Measurements from ENCODE around the gene CREBBP.

Gene CREBBP

GRCh38 chr16:3752984-3753383, 127.5 kb downstream of the CREBBP start:
- peak in 1 of 3 donors; percentile 11 for DNase-seq
- Histone ChIP-seq H3K4me1 (ENCODE audit: control extremely low read depth in 1 of 4, control insufficient read depth in 4 of 4, insufficient read depth in 4 of 4, low read length in 3 of 4) (no peaks in the 10 kb centered on the region), H3K36me3 (ENCODE audit: control insufficient read depth in 4 of 4, insufficient read depth in 4 of 4, low read length in 3 of 4) (peaks cover 24 to 71% (median 45%) of the 10 kb centered on the region in 4 experiments), H3K9me3 (ENCODE audit: control extremely low read depth in 1 of 5, control insufficient read depth in 4 of 5, insufficient read depth in 2 of 5, low read depth in 1 of 5, low read length in 4 of 5) (no peaks in the 10 kb centered on the region), H3K27ac (ENCODE audit: insufficient read depth in 1 of 2, low read depth in 1 of 2, low read length in 2 of 2, poor library complexity in 1 of 2, severe bottlenecking in 2 of 2) (no peak overlapping the region), H3K4me3 (ENCODE audit: control insufficient read depth in 1 of 7, extremely low read depth in 1 of 7, insufficient read depth in 4 of 7, low read depth in 2 of 7, low read length in 6 of 7) (no peak overlapping the region), H3K27me3 (replicated peaks in 2 of 5; ENCODE audit: control insufficient read depth in 4 of 5, insufficient read depth in 5 of 5, low read length in 4 of 5) (no peaks in the 10 kb centered on the region)
- ChIA-PET POLR2A (no interaction called here), CTCF (no interaction called here)
- 97% methylated on average over 15 of the region's 15 CpGs for WGBS (ENCODE audit: insufficient coverage)

GRCh38 chr16:3751878-3752277, 128.6 kb downstream of the CREBBP start:
- ChIA-PET POLR2A (no interaction called here), CTCF (no interaction called here)
- H3K4me3 ChIP-seq (ENCODE audit: control insufficient read depth in 1 of 7, extremely low read depth in 1 of 7, insufficient read depth in 4 of 7, low read depth in 2 of 7, low read length in 6 of 7), result no peak overlapping the region
- no peaks in the 10 kb centered on the region for H3K27me3 ChIP-seq (replicated peaks in 2 of 5; ENCODE audit: control insufficient read depth in 4 of 5, insufficient read depth in 5 of 5, low read length in 4 of 5)
- H3K4me1 ChIP-seq (ENCODE audit: control extremely low read depth in 1 of 4, control insufficient read depth in 4 of 4, insufficient read depth in 4 of 4, low read length in 3 of 4), result no peaks in the 10 kb centered on the region
- no peak overlapping the region for H3K27ac ChIP-seq (ENCODE audit: insufficient read depth in 1 of 2, low read depth in 1 of 2, low read length in 2 of 2, poor library complexity in 1 of 2, severe bottlenecking in 2 of 2)
- DNase-seq, result no peak
- H3K36me3 ChIP-seq (ENCODE audit: control insufficient read depth in 4 of 4, insufficient read depth in 4 of 4, low read length in 3 of 4), result peaks cover 20 to 68% (median 43%) of the 10 kb centered on the region in 4 experiments
- H3K9me3 ChIP-seq (ENCODE audit: control extremely low read depth in 1 of 5, control insufficient read depth in 4 of 5, insufficient read depth in 2 of 5, low read depth in 1 of 5, low read length in 4 of 5), result no peaks in the 10 kb centered on the region
- WGBS (ENCODE audit: insufficient coverage), result 100% methylated on average over 4 of the region's 8 CpGs

- H3K9me3 ChIP-seq (ENCODE audit: control extremely low read depth in 1 of 5, control insufficient read depth in 4 of 5, insufficient read depth in 2 of 5, low read depth in 1 of 5, low read length in 4 of 5), result no peaks in the 10 kb centered on the region
- H3K27me3 ChIP-seq (replicated peaks in 2 of 5; ENCODE audit: control insufficient read depth in 4 of 5, insufficient read depth in 5 of 5, low read length in 4 of 5), result no peaks in the 10 kb centered on the region
- no peak for DNase-seq
- CTCF ChIA-PET, result no interaction called here
- H3K27ac ChIP-seq (ENCODE audit: insufficient read depth in 1 of 2, low read depth in 1 of 2, low read length in 2 of 2, poor library complexity in 1 of 2, severe bottlenecking in 2 of 2), result no peak overlapping the region
- no peaks in the 10 kb centered on the region for H3K4me1 ChIP-seq (ENCODE audit: control extremely low read depth in 1 of 4, control insufficient read depth in 4 of 4, insufficient read depth in 4 of 4, low read length in 3 of 4)
- WGBS (ENCODE audit: insufficient coverage), result 93% methylated on average over 5 of the region's 5 CpGs
- no peak overlapping the region for H3K4me3 ChIP-seq (ENCODE audit: control insufficient read depth in 1 of 7, extremely low read depth in 1 of 7, insufficient read depth in 4 of 7, low read depth in 2 of 7, low read length in 6 of 7)
- POLR2A ChIA-PET, result interaction anchor here (0.7 kb wide), 1 partner anchor 282 kb away, joined by 5 read pairs; no protein-coding TSS in a partner anchor
- peaks cover 17 to 76% (median 46%) of the 10 kb centered on the region in 4 experiments for H3K36me3 ChIP-seq (ENCODE audit: control insufficient read depth in 4 of 4, insufficient read depth in 4 of 4, low read length in 3 of 4)
Observed at GRCh38 chr16:3748307-3748706, 132.2 kb downstream of the CREBBP start.

- WGBS (ENCODE audit: insufficient coverage), result 96% methylated on average over 11 of the region's 13 CpGs
- H3K36me3 ChIP-seq (ENCODE audit: control insufficient read depth in 4 of 4, insufficient read depth in 4 of 4, low read length in 3 of 4), result peaks cover 20 to 81% (median 52%) of the 10 kb centered on the region in 4 experiments
- ChIA-PET CTCF (interaction anchor here (1.4 to 1.7 kb wide), 2 partner anchors 14 to 55 kb away, joined by 4 read pairs; no protein-coding TSS in a partner anchor), POLR2A (no interaction called here)
- H3K9me3 ChIP-seq (ENCODE audit: control extremely low read depth in 1 of 5, control insufficient read depth in 4 of 5, insufficient read depth in 2 of 5, low read depth in 1 of 5, low read length in 4 of 5), result no peaks in the 10 kb centered on the region
- no peak for DNase-seq
- H3K4me1 ChIP-seq (ENCODE audit: control extremely low read depth in 1 of 4, control insufficient read depth in 4 of 4, insufficient read depth in 4 of 4, low read length in 3 of 4), result no peaks in the 10 kb centered on the region
- no peak overlapping the region for H3K4me3 ChIP-seq (ENCODE audit: control insufficient read depth in 1 of 7, extremely low read depth in 1 of 7, insufficient read depth in 4 of 7, low read depth in 2 of 7, low read length in 6 of 7)
- no peak overlapping the region for H3K27ac ChIP-seq (ENCODE audit: insufficient read depth in 1 of 2, low read depth in 1 of 2, low read length in 2 of 2, poor library complexity in 1 of 2, severe bottlenecking in 2 of 2)
- no peaks in the 10 kb centered on the region for H3K27me3 ChIP-seq (replicated peaks in 2 of 5; ENCODE audit: control insufficient read depth in 4 of 5, insufficient read depth in 5 of 5, low read length in 4 of 5)
Observed at GRCh38 chr16:3745751-3746355, 134.7 kb downstream of the CREBBP start.

DNA sequence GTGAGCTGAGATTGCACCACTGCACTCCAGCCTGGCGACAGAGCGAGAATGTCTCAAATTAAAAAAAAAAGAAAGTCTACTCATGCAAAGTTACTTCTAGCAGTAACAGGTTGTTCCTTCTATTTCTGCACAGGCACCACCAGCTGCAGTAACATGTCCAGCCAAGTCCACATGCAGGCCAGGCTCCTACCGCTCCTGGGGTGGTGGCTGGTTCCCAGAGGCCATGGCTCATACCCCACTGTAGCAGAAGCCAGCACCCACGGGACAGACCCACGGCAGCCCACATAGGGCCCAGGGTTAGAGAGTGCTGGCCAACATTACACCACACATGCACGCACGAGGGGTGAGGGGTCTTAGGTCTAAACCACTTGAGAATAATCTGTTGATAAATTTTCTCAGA, 136.5 kb downstream of the CREBBP start:
- ChIA-PET CTCF (interaction anchor here (1.7 kb wide), 1 partner anchor 54 kb away, joined by 4 read pairs; no protein-coding TSS in a partner anchor), POLR2A (no interaction called here)
- Histone ChIP-seq H3K27me3 (replicated peaks in 2 of 5; ENCODE audit: control insufficient read depth in 4 of 5, insufficient read depth in 5 of 5, low read length in 4 of 5) (no peaks in the 10 kb centered on the region), H3K36me3 (ENCODE audit: control insufficient read depth in 4 of 4, insufficient read depth in 4 of 4, low read length in 3 of 4) (peaks cover 22 to 89% (median 59%) of the 10 kb centered on the region in 4 experiments), H3K9me3 (ENCODE audit: control extremely low read depth in 1 of 5, control insufficient read depth in 4 of 5, insufficient read depth in 2 of 5, low read depth in 1 of 5, low read length in 4 of 5) (no peaks in the 10 kb centered on the region), H3K4me1 (ENCODE audit: control extremely low read depth in 1 of 4, control insufficient read depth in 4 of 4, insufficient read depth in 4 of 4, low read length in 3 of 4) (no peaks in the 10 kb centered on the region), H3K27ac (ENCODE audit: insufficient read depth in 1 of 2, low read depth in 1 of 2, low read length in 2 of 2, poor library complexity in 1 of 2, severe bottlenecking in 2 of 2) (no peak overlapping the region), H3K4me3 (ENCODE audit: control insufficient read depth in 1 of 7, extremely low read depth in 1 of 7, insufficient read depth in 4 of 7, low read depth in 2 of 7, low read length in 6 of 7) (no peak overlapping the region)
- 100% methylated on average over 5 of the region's 7 CpGs for WGBS (ENCODE audit: insufficient coverage)
- DNase-seq, result no peak

- H3K36me3 ChIP-seq (ENCODE audit: control insufficient read depth in 4 of 4, insufficient read depth in 4 of 4, low read length in 3 of 4), result peaks cover 21 to 85% (median 61%) of the 10 kb centered on the region in 4 experiments
- DNase-seq, result no peak
- no peak overlapping the region for H3K4me3 ChIP-seq (ENCODE audit: control insufficient read depth in 1 of 7, extremely low read depth in 1 of 7, insufficient read depth in 4 of 7, low read depth in 2 of 7, low read length in 6 of 7)
- no peaks in the 10 kb centered on the region for H3K9me3 ChIP-seq (ENCODE audit: control extremely low read depth in 1 of 5, control insufficient read depth in 4 of 5, insufficient read depth in 2 of 5, low read depth in 1 of 5, low read length in 4 of 5)
- H3K4me1 ChIP-seq (ENCODE audit: control extremely low read depth in 1 of 4, control insufficient read depth in 4 of 4, insufficient read depth in 4 of 4, low read length in 3 of 4), result no peaks in the 10 kb centered on the region
- ChIA-PET POLR2A (no interaction called here), CTCF (no interaction called here)
- WGBS (ENCODE audit: insufficient coverage), result 94% methylated on average over 9 of the region's 16 CpGs
- no peak overlapping the region for H3K27ac ChIP-seq (ENCODE audit: insufficient read depth in 1 of 2, low read depth in 1 of 2, low read length in 2 of 2, poor library complexity in 1 of 2, severe bottlenecking in 2 of 2)
- no peaks in the 10 kb centered on the region for H3K27me3 ChIP-seq (replicated peaks in 2 of 5; ENCODE audit: control insufficient read depth in 4 of 5, insufficient read depth in 5 of 5, low read length in 4 of 5)
Observed at GRCh38 chr16:3740934-3741333, 139.6 kb downstream of the CREBBP start.

GRCh38 chr16:3740186-3740585, 140.3 kb downstream of the CREBBP start:
- POLR2A ChIA-PET, result no interaction called here
- Histone ChIP-seq H3K27me3 (replicated peaks in 2 of 5; ENCODE audit: control insufficient read depth in 4 of 5, insufficient read depth in 5 of 5, low read length in 4 of 5) (no peaks in the 10 kb centered on the region), H3K9me3 (ENCODE audit: control extremely low read depth in 1 of 5, control insufficient read depth in 4 of 5, insufficient read depth in 2 of 5, low read depth in 1 of 5, low read length in 4 of 5) (no peaks in the 10 kb centered on the region), H3K4me3 (ENCODE audit: control insufficient read depth in 1 of 7, extremely low read depth in 1 of 7, insufficient read depth in 4 of 7, low read depth in 2 of 7, low read length in 6 of 7) (no peak overlapping the region), H3K36me3 (ENCODE audit: control insufficient read depth in 4 of 4, insufficient read depth in 4 of 4, low read length in 3 of 4) (peaks cover 22 to 85% (median 64%) of the 10 kb centered on the region in 4 experiments), H3K4me1 (ENCODE audit: control extremely low read depth in 1 of 4, control insufficient read depth in 4 of 4, insufficient read depth in 4 of 4, low read length in 3 of 4) (no peaks in the 10 kb centered on the region), H3K27ac (ENCODE audit: insufficient read depth in 1 of 2, low read depth in 1 of 2, low read length in 2 of 2, poor library complexity in 1 of 2, severe bottlenecking in 2 of 2) (no peak overlapping the region)
- no peak for DNase-seq
- WGBS (ENCODE audit: insufficient coverage), result 99% methylated on average over 14 of the region's 14 CpGs
- CTCF ChIA-PET, result no interaction called here
